OCI-LY3 (cell line): ENCODE measurements around the gene FOXN4.
A peak's percentile ranks its signal among the peaks of the same experiment; 100 is the strongest.

ENCODE experiments used
- H2AFZ ChIP-seq: fragments of 200-600, 300-600 bp; shearing (Covaris generic); 2 replicates; pipeline ENCODE4 v1.6.0; 2014; ENCODE audit warnings: antibody characterized with exemption, low read depth, low read length
- H3K27ac ChIP-seq: fragments of 200-600, 300-600 bp; sonication (generic); 2 replicates; pipeline ENCODE4 v1.5.1; 2014; ENCODE audit warnings: mild to moderate bottlenecking, low read length, moderate library complexity, mixed read lengths
- H3K27me3 ChIP-seq: fragments of 200-600, 300-600 bp; sonication (generic); 2 replicates; pipeline ENCODE4 v1.6.1; 2014; ENCODE audit warnings: low read depth, low read length, mixed read lengths
- H3K36me3 ChIP-seq: fragments of 200-600, 300-600 bp; sonication (generic); replicated peaks from 2 replicates; pipeline ENCODE3; 2014; ENCODE audit warnings: low read depth, low read length, mixed read lengths
- H3K4me1 ChIP-seq: fragments of 300-600, 200-600 bp; sonication (generic); 2 replicates; pipeline ENCODE4 v1.6.1; 2014; ENCODE audit warnings: low read length, mixed read lengths
- H3K4me2 ChIP-seq: fragments of 200-600, 300-600 bp; sonication (generic); 2 replicates; pipeline ENCODE4 v1.6.1; 2014; ENCODE audit warnings: low read length, mixed read lengths
- H3K4me3 ChIP-seq: fragments of 300-600, 200-600 bp; sonication (generic); 2 replicates; pipeline ENCODE4 v1.5.1; 2014; ENCODE audit warnings: antibody characterized with exemption, mild to moderate bottlenecking, low read length, moderate library complexity
- H3K79me2 ChIP-seq: fragments of 300-600, 200-600 bp; shearing (Covaris generic); 2 replicates; pipeline ENCODE4 v1.6.1; 2014; ENCODE audit warnings: mild to moderate bottlenecking, low read length, mixed read lengths
- H3K9ac ChIP-seq: fragments of 300-600, 200-600 bp; shearing (Covaris generic); 2 replicates; pipeline ENCODE4 v1.6.0; 2014; ENCODE audit warnings: mild to moderate bottlenecking, low read length, moderate library complexity
- H3K9me3 ChIP-seq: fragments of 200-600, 300-600 bp; shearing (Covaris generic); 2 replicates; pipeline ENCODE4 v1.6.1; 2014; ENCODE audit warnings: low read length, mixed read lengths; ENCODE audit not compliant: insufficient read depth
- H4K20me1 ChIP-seq: fragments of 200-600, 300-600 bp; sonication (generic); 2 replicates; pipeline ENCODE4 v1.6.1; 2016; ENCODE audit warnings: low read length, mixed read lengths; ENCODE audit not compliant: insufficient read depth
- EZH2phosphoT487 ChIP-seq: fragments of 200-600 bp; shearing (Covaris generic); IDR thresholded peaks from 2 replicates; pipeline ENCODE4 v1.6.1; 2018; ENCODE audit warnings: antibody characterized with exemption, mixed run types, low read depth
- TF ChIP-seq, protein P1 (sequence below): fragments of 200-600, 300-600 bp; sonication (generic); IDR thresholded peaks from 2 replicates; pipeline ENCODE4 v1.5.1; 2014; ENCODE audit warnings: antibody characterized with exemption, low read length, low read depth

The FOXN4 gene

DNA sequence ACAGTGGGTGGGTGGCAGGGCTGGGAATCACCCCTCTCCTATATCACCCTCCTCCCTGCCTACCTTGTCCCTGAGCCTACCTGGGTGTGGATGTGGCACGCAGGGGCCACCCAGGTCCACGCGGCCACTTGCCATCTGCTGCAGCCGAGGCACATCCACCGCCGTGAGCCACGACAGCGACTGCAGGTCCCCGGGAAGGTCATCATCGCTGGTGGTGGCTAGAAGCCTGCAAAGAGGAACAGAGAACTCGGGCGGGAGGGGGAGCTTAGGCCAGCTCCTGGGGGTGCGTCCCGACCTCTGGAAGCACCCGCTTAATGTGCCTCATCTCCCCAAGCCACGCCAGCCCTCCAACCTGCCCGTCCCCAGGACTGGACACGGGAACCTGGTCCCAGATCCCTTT lies 19.0 kb downstream of the FOXN4 start:
- Histone ChIP-seq H3K9ac (no peak overlapping the region), H3K4me3 (no peak overlapping the region), H3K79me2 (no peaks in the 10 kb centered on the region), H3K27me3 (no peaks in the 10 kb centered on the region), H3K4me2 (no peak overlapping the region), H4K20me1 (no peaks in the 10 kb centered on the region), H3K36me3 (no peaks in the 10 kb centered on the region), H3K4me1 (no peaks in the 10 kb centered on the region), H2AFZ (no peak overlapping the region), H3K9me3 (no peaks in the 10 kb centered on the region), H3K27ac (no peak overlapping the region)
- no peak for TF ChIP-seq EZH2phosphoT487

DNA sequence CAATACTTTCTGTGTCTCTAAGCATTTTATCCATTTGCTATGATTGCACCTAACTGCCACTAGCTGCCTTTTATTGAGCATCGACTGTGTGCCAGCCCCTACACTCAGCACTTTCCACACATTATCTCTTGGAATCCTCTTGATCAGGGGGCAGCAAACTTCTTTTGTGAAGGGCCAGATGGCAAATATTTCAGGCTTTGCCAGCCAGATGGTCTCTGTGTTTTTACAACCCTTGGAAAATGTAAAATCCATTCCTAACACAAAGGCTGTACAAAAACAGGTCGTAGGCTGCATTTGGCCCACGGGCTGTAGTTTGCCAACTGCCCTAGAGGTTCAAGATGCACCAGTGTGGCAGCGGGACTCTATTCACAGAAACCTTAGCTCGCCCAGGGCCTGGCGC lies 19.5 kb downstream of the FOXN4 start:
- H3K4me1 ChIP-seq = no peaks in the 10 kb centered on the region
- no peaks in the 10 kb centered on the region for H3K27me3 ChIP-seq
- no peak overlapping the region for H3K4me3 ChIP-seq
- no peak overlapping the region for H3K9ac ChIP-seq
- H2AFZ ChIP-seq = no peak overlapping the region
- H3K36me3 ChIP-seq = no peaks in the 10 kb centered on the region
- no peaks in the 10 kb centered on the region for H3K9me3 ChIP-seq
- no peak overlapping the region for H3K27ac ChIP-seq
- TF ChIP-seq EZH2phosphoT487 = no peak
- TF ChIP-seq, protein P1, sequence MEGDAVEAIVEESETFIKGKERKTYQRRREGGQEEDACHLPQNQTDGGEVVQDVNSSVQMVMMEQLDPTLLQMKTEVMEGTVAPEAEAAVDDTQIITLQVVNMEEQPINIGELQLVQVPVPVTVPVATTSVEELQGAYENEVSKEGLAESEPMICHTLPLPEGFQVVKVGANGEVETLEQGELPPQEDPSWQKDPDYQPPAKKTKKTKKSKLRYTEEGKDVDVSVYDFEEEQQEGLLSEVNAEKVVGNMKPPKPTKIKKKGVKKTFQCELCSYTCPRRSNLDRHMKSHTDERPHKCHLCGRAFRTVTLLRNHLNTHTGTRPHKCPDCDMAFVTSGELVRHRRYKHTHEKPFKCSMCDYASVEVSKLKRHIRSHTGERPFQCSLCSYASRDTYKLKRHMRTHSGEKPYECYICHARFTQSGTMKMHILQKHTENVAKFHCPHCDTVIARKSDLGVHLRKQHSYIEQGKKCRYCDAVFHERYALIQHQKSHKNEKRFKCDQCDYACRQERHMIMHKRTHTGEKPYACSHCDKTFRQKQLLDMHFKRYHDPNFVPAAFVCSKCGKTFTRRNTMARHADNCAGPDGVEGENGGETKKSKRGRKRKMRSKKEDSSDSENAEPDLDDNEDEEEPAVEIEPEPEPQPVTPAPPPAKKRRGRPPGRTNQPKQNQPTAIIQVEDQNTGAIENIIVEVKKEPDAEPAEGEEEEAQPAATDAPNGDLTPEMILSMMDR = no peak
- no peaks in the 10 kb centered on the region for H4K20me1 ChIP-seq
- H3K4me2 ChIP-seq = no peak overlapping the region
- no peaks in the 10 kb centered on the region for H3K79me2 ChIP-seq

DNA sequence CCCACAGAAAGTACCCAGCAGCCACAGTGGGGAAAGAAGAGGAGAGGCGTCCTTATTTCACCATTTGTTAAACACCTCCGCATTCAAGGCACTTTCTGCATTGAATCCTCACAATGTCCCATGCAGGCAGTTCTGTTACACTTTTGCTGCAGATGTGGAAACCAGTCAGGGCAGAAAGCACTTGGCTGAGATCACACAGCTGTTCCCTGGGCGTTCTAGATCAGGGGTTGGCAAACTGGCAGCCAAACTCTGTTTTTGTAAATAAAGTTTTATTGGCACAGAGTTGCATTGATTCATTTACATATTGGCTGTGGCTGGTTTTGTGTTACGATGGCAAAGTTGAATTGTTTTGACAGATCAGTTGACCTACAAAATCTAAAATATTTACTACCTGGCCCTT lies 20.1 kb downstream of the FOXN4 start:
- no peak overlapping the region for H3K4me3 ChIP-seq
- H3K9me3 ChIP-seq = no peaks in the 10 kb centered on the region
- H4K20me1 ChIP-seq = no peaks in the 10 kb centered on the region
- no peak overlapping the region for H3K27ac ChIP-seq
- H3K4me1 ChIP-seq = no peaks in the 10 kb centered on the region
- no peaks in the 10 kb centered on the region for H3K79me2 ChIP-seq
- no peak overlapping the region for H3K9ac ChIP-seq
- no peak overlapping the region for H2AFZ ChIP-seq
- no peak overlapping the region for H3K4me2 ChIP-seq
- no peaks in the 10 kb centered on the region for H3K27me3 ChIP-seq
- H3K36me3 ChIP-seq = no peaks in the 10 kb centered on the region
- no peak for TF ChIP-seq EZH2phosphoT487
- TF ChIP-seq, protein P1 = no peak

DNA sequence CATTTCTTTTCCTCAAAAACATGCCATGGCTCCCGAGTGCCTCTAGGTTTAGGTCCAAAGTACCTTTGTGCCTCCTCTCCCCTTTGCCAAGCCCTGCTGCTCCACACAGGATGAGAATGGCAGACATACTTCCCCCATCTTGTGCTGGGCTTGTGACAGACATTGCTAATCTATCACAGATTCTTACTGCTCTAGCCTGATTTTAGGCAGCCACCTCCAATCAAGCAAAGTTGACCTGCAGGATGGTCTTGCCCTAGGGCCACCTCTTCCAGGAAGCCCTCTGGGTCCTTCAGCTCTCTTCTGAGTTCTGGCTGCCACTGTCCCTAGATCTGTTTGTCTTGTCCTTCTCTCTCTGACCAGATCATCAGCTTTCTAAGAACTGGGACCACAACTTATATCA lies 20.5 kb downstream of the FOXN4 start:
- no peaks in the 10 kb centered on the region for H4K20me1 ChIP-seq
- no peaks in the 10 kb centered on the region for H3K36me3 ChIP-seq
- H3K4me3 ChIP-seq = no peak overlapping the region
- no peaks in the 10 kb centered on the region for H3K4me1 ChIP-seq
- 0 out of 2 replicates have a peak overlapping the region, but pooled peaks have one; percentile 1 for H3K4me2 ChIP-seq
- H3K9ac ChIP-seq = no peak overlapping the region
- no peak for TF ChIP-seq EZH2phosphoT487
- TF ChIP-seq, protein P1 = no peak
- H3K27ac ChIP-seq = no peak overlapping the region
- H3K79me2 ChIP-seq = no peaks in the 10 kb centered on the region
- no peaks in the 10 kb centered on the region for H3K9me3 ChIP-seq
- no peaks in the 10 kb centered on the region for H3K27me3 ChIP-seq
- H2AFZ ChIP-seq = peak overlapping the region; percentile 25; the same call in 1 of the 2 replicates
